Activated T-cell treated with anti-CD3 and anti-CD28 coated beads, Interleukin-2, amount 50 U/mL, for 48 hours (primary cell): ENCODE results near the gene RERE.
"Not testable (repeated sequence)": the region's sequence is repeated elsewhere in the genome, so short reads cannot be mapped to it uniquely, and the experiment has no call there.

ENCODE experiments used
- DNase-seq, 2 experiments: peaks; one replicate each; pipeline ENCODE4 v3.0.0-alpha.2; 2020

The RERE gene

GRCh38 chr1:8841395-8841794 lies 24.0 kb upstream of the RERE start:
- DNase-seq = no peak

GRCh38 chr1:8839990-8840389 lies 22.6 kb upstream of the RERE start:
- no peak for DNase-seq

- no peak for DNase-seq
Observed at GRCh38 chr1:8835941-8836643, 18.7 kb upstream of the RERE start.

- no peak for DNase-seq
Observed at GRCh38 chr1:8831340-8831739, 13.9 kb upstream of the RERE start.

- not testable (repeated sequence) for DNase-seq
Observed at GRCh38 chr1:8830732-8831131, 13.3 kb upstream of the RERE start.

GRCh38 chr1:8825985-8826481 lies 8.6 kb upstream of the RERE start:
- DNase-seq = no peak

- no peak for DNase-seq
Observed at GRCh38 chr1:8823295-8823664, 5.8 kb upstream of the RERE start.

- no peak for DNase-seq
Observed at GRCh38 chr1:8822373-8823294, 5.2 kb upstream of the RERE start.

GRCh38 chr1:8821084-8821483 lies 3.6 kb upstream of the RERE start:
- DNase-seq = no peak

GRCh38 chr1:8818789-8819188 lies 1.3 kb upstream of the RERE start:
- not testable (repeated sequence) for DNase-seq

GRCh38 chr1:8818325-8818775 lies 910 bp upstream of the RERE start:
- DNase-seq = no peak

- peak; percentile 42 to 50 for DNase-seq
Observed at GRCh38 chr1:8816831-8817411, 519 bp downstream of the RERE start.

- no peak for DNase-seq
Observed at GRCh38 chr1:8816264-8816663, 1.2 kb downstream of the RERE start.

GRCh38 chr1:8815582-8816151 lies 1.8 kb downstream of the RERE start:
- no peak for DNase-seq

GRCh38 chr1:8814865-8815264 lies 2.6 kb downstream of the RERE start:
- DNase-seq = no peak

- no peak for DNase-seq
Observed at GRCh38 chr1:8813991-8814390, 3.4 kb downstream of the RERE start.

- no peak for DNase-seq
Observed at GRCh38 chr1:8813016-8813763, 4.2 kb downstream of the RERE start.

GRCh38 chr1:8812081-8812480 lies 5.4 kb downstream of the RERE start:
- DNase-seq = no peak

GRCh38 chr1:8810987-8811386 lies 6.5 kb downstream of the RERE start:
- no peak for DNase-seq

- no peak for DNase-seq
Observed at GRCh38 chr1:8809342-8809736, 8.1 kb downstream of the RERE start.

- no peak for DNase-seq
Observed at GRCh38 chr1:8807004-8807403, 10.4 kb downstream of the RERE start.

- no peak for DNase-seq
Observed at GRCh38 chr1:8800416-8800815, 17.0 kb downstream of the RERE start.

- no peak for DNase-seq
Observed at GRCh38 chr1:8797216-8797615, 20.2 kb downstream of the RERE start.
